Jurkat, Clone E6-1 (cell line): ENCODE data around the gene DZIP1.

Experiments used
- DNase-seq: peaks from one replicate; pipeline ENCODE4 v3.0.0-alpha.2; 2011; ENCODE audit warnings: low read depth, low spot score
- H3K4me3 ChIP-seq: 2 replicates; pipeline ENCODE4 v1.5.1; 2011; ENCODE audit warnings: mild to moderate bottlenecking, low read length, control low read depth, moderate library complexity

Gene DZIP1

GRCh38 chr13:95647321-95647720, 2.8 kb upstream of the DZIP1 start:
- H3K4me3 ChIP-seq, result no peak overlapping the region
- DNase-seq, result no peak

GRCh38 chr13:95643936-95644598, 439 bp downstream of the DZIP1 start:
- DNase-seq, result no peak
- peak overlapping the region; percentile 41 for H3K4me3 ChIP-seq

- no peak for DNase-seq
- no peak overlapping the region for H3K4me3 ChIP-seq
Measured at GRCh38 chr13:95643571-95643935, 953 bp downstream of the DZIP1 start.

GRCh38 chr13:95642999-95643398, 1.5 kb downstream of the DZIP1 start:
- no peak overlapping the region for H3K4me3 ChIP-seq
- DNase-seq, result no peak

- H3K4me3 ChIP-seq, result no peak overlapping the region
- no peak for DNase-seq
Measured at GRCh38 chr13:95642028-95642621, 2.4 kb downstream of the DZIP1 start.

- H3K4me3 ChIP-seq, result no peak overlapping the region
- DNase-seq, result no peak
Measured at GRCh38 chr13:95641291-95642027, 3.0 kb downstream of the DZIP1 start.

GRCh38 chr13:95636853-95637252, 7.7 kb downstream of the DZIP1 start:
- no peak overlapping the region for H3K4me3 ChIP-seq
- DNase-seq, result peak; percentile 82

GRCh38 chr13:95630593-95630992, 13.9 kb downstream of the DZIP1 start:
- no peak for DNase-seq

GRCh38 chr13:95629071-95629470, 15.4 kb downstream of the DZIP1 start:
- DNase-seq, result no peak
- H3K4me3 ChIP-seq, result no peak overlapping the region

More at GRCh38 chr13:95630593-95630992, 13.9 kb downstream of the DZIP1 start:
- H3K4me3 ChIP-seq, result no peak overlapping the region

- DNase-seq, result no peak
- no peak overlapping the region for H3K4me3 ChIP-seq
Measured at GRCh38 chr13:95628488-95628887, 16.0 kb downstream of the DZIP1 start.

- DNase-seq, result no peak
- H3K4me3 ChIP-seq, result no peak overlapping the region
Measured at GRCh38 chr13:95627590-95627989, 16.9 kb downstream of the DZIP1 start.

GRCh38 chr13:95626768-95627167, 17.7 kb downstream of the DZIP1 start:
- no peak overlapping the region for H3K4me3 ChIP-seq
- no peak for DNase-seq

GRCh38 chr13:95624020-95624419, 20.5 kb downstream of the DZIP1 start:
- H3K4me3 ChIP-seq, result no peak overlapping the region
- DNase-seq, result peak; percentile 33

- DNase-seq, result no peak
- H3K4me3 ChIP-seq, result no peak overlapping the region
Measured at GRCh38 chr13:95623141-95623540, 21.4 kb downstream of the DZIP1 start.

- DNase-seq, result no peak
- H3K4me3 ChIP-seq, result no peak overlapping the region
Measured at GRCh38 chr13:95620825-95621498, 23.5 kb downstream of the DZIP1 start.

- no peak for DNase-seq
- no peak overlapping the region for H3K4me3 ChIP-seq
Measured at GRCh38 chr13:95620030-95620824, 24.3 kb downstream of the DZIP1 start.

GRCh38 chr13:95615539-95615938, 29.0 kb downstream of the DZIP1 start:
- DNase-seq, result no peak
- H3K4me3 ChIP-seq, result no peak overlapping the region

GRCh38 chr13:95614641-95615245, 29.8 kb downstream of the DZIP1 start:
- no peak for DNase-seq
- H3K4me3 ChIP-seq, result no peak overlapping the region
